GM21786 (cell line): ENCODE data around the gene GPR37.

Experiments
- ATAC-seq: cut with Tn5 transposase; IDR thresholded peaks from one replicate; pipeline ENCODE4 v1.9.1; 2021; ENCODE audit not compliant: unreplicated experiment

GPR37 gene

DNA sequence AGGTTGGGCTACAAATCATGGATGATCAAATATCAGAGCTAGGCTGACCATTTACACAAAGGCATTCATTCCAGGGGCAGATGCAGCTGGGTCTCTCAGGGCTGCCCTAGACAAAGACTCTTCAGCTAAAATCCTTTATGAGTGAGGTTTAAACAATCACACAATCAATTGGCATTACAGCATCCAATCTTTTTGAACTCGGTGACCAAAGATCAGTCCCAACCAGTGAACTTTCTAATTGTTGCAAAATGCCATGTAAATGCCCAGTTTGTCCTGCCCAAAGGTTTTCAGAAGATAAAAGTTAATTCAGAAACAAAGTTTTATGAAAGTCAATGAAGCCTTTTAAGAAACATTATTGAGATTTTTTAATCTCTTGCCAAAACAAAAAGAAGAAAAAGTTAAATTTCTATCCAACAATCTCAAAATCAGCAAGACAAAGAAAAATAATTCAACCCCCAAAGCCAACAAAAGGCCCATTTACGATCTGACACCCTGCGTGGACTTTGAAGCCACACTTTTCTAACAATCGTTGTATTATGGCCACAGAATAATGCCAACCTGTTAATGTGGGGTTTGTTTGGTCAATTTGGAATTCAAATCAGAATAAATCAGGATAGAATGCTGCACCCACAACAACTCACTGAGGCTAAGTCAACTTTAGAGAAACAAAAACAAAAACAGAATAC, 40.9 kb downstream of the GPR37 start:
- ATAC-seq, result no peak

DNA sequence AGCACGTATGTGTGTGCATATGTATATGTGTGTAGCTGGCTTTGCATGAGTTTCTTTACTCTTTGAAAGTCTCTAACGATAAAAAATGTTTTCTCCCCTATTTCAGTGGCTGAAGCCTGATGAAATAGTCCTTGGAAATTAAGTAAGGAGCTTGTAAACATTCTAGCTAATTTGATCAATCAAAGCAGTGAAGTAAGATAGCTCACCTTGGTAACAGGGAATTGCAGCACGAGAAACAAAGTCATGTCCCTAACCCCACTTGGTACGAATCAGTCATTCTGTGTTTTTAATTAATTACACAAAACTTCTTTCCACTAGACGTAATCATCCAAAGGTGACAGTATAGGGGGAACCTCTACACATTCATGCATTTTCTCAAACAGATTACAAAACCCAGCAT, 41.5 kb downstream of the GPR37 start:
- ATAC-seq, result no peak

DNA sequence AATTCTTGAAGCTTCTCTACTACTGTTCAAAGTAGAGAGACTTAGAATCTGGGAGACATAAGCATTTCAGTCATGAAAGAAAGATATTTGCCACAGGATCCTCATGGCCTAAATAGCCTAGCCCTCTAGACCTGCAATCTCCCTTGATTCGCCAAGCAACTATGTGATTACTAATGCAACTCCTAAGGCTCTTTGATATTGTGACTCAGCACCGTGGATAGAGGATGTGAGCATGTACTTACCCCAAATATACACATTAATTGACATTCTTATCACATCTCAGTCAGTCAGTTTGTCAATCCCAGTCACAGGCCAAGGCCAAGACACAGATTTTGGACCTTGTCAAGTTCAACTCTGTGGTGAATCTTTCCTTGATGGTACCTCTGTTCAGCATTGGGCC, 42.6 kb downstream of the GPR37 start:
- ATAC-seq, result no peak

DNA sequence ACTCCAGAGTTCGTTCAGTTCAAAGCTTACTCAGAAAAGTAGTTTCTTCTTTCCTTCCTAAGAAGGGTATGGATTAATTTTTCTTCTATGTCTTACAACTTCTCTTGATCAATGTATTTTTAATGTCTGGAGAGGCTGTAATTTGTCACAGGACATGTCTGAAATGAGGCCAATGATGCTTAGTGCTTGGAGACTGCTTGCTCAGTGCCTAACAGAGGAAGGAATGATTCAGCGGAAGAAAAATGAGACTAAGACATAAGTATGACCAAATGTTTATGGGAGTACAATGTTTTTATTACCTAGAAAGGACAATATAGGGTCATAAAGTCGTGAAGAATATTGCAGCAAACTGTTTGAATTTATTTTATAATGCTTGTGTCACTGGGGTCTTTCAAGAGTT, 43.3 kb downstream of the GPR37 start:
- no peak for ATAC-seq

DNA sequence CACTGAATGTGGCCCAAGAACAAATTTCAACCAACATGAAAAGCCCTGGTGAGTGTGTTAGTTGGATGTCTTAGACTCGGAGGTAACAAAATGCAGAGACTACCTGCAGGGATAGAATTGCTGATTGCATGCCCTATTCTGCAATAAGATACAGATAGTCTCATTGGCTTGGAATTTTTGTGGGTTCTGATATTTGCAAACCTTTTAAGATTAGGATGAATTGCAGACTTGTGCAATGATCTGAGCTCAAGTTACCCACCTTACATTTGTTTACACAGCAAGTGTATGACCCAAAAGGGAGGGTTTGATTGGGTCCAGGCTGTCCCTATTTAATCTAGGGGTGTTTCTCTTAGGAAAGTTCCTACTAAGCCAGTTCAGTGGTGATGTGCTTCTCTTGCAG, 45.4 kb downstream of the GPR37 start:
- no peak for ATAC-seq

DNA sequence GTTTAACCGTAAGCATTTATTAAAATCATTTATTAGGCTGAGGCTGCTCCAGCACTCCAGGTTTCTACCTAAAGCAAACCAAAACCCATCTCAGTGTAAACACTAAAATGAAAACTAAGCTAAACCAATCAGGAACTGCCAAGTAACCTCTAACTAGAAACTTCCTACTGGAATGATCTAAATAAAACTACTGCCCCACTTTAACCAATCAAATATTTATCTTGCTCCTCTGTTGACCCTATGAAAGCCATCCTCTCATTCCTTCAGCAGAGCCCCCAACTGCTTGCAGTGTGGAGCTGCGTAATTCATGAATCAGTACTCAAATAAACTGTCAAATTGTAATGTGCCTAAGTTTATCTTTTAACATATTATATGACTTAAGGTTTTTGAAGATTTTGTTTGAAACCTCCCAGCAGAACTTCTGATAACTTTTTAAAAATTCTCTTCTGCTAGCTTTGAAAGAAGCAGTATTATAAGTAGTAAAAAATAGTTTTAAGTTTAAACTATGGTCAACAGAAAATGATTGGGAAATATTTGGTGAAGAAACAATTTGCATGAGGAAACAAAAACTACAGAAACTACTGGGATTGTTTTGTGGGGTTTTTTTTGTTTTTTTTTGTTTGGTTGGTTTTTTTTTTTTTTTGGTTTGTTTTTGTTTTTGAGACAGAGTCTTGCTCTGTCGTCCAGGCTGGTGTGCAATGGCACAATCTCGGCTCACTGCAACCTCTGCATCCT, 47.4 kb downstream of the GPR37 start:
- no peak for ATAC-seq

DNA sequence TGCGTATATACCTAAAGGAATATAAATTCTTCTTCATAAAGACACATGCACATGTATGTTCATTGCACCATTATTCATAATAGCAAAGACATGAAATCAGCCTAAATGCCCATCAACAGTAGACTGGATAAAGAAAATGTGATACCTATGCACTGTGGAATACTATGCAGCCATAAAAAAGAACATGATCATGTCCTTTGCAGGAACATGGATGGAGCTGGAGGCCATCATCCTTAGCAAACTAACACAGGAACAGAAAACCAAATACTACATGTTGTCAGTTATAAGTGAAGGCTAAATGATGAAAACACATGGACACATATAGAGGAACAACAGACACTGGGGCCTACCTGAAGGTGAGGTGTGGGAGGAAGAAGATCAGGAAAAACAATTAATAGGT, 48.7 kb downstream of the GPR37 start:
- ATAC-seq, result no peak

DNA sequence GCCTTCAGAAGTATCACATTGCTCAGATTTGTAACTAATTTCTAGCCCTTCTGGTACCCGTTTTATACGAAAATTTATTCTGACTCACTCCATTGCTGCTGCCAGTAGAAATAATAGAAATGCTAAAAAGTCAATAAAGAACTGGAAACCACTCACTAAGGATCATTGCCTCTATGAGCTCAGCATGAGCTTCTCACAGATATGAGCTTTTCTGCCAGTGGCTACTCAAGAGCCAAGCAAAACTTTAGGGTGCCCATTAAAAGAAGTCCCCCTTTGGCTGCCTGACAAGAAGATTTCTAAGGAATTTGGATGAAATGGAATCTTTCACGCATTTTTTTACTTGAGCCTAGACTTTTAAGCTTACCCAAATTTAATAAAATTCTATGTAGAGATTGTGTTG, 52.5 kb downstream of the GPR37 start:
- ATAC-seq, result no peak

DNA sequence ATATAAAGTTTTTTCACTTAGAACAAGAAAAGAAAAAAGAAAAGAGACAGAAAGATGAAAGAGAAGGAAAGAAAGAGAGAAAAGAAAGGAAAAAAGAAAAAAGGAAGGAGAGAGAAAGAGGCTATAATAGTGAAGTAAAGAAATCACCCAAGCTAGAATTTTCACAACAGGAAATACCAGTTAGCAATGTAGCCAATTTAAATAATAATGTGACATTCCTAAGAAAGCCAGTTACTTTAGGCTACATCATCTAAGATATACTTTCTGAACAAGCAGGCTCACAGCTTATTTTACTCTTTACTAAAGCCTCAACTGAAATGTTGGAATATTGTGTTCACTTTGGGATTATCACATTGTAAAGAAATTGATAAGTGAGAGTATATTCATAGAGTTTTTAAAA, 53.6 kb downstream of the GPR37 start:
- ATAC-seq, result no peak

DNA sequence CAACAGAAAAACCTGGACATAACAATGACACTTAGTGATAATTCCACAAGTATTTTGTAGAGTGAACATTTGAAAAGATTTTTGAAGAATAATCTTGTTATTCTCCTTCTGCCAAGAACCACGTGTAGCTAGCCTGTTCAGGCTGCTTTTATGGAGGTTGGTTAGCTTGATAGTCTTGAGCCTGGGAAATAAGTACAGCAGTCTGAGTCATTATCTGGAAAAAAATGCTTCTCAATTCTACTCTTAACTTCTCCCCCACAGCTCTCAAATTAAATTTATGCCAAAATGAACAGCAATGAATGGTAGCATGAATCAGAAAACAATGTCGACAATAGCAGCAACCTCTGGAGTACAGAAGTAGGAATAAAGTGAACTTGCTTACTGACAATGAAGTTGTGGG, 63.2 kb downstream of the GPR37 start:
- ATAC-seq, result no peak

DNA sequence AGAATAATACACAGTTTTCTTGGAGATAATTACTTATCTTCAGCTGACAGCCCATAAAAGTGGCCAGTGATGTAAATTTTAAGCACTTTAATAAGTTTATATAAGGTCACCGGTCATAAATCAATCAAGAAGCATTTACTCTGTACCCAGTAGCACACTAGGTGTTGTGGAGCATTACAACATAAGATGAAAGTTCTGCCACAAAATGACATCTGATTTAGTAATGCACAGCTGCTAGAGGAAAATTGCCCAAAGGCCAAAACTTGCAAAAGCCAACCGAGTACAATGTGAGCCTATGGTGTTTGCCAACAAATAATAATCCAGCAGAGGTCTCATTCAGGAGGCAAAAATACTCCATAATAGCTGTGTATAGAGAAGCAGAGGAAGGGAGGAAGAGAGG, 63.6 kb downstream of the GPR37 start:
- no peak for ATAC-seq

DNA sequence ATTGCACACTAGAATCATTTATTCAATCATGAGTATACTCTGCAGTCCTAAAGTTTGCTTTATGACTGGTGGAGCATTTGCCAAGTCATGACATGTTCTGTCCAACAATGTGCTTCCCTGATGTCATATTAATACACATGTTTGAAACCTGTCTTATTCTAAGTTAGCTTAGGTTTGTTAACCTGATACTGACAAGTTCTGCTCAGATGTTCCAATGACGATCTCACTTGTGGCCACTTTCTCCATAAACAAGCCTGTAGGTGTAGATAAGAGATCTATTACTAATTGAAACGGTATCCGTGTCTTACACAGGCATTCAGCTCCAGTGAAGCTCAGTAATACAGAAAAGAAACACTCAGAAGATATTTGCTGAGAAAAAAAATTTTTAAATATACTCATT, 64.9 kb downstream of the GPR37 start:
- ATAC-seq, result no peak

DNA sequence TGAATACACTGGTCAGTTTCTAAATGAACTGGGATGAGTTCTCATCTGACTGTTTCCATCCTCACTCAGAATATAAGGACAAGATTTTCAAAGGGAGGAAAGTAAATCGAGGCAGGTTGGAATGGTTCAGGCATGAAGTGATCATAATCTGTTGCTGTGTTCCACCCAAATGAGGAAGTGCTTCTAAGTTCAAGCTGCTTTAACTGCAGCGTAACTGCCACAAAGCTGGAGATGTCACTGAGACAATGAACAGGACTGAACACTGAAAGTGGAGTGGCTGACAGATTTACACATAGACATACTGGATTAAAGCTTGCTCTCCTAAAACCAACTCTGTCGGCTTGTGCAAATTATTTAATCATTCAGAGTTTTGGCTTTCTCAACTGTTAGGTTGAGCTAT, 66.6 kb downstream of the GPR37 start:
- ATAC-seq, result no peak

DNA sequence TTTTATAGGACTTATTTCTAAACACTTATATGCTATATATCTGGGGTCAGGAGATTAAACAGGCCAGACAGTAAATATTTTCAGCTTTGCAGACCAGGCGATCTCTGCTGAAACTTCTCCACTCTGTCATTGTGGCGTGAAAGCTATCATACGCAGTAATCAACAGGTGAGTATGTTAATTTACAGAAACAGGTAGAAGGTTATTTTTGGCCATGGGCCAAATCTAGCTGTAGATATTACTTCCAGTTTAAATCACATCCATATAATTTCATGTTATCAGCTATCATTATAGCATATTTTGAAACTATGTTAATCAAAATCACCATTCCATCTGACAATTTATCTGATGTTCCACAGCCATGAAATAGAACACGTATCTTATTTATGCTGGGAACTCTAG, 67.8 kb downstream of the GPR37 start:
- no peak for ATAC-seq
